H1 (cell line): ENCODE results near the gene TMSB10.

Experiments
- EZH2 ChIP-seq: fragments of 200-600 bp; sonication (generic); IDR thresholded peaks from 2 replicates; pipeline ENCODE4 v1.7.1; 2012; ENCODE audit warnings: low read depth, mild to moderate bottlenecking, moderate library complexity, low read length, inconsistent platforms; ENCODE audit not compliant: severe bottlenecking
- JUN ChIP-seq: IDR thresholded peaks from 2 replicates; pipeline ENCODE4 v1.6.1; 2011; ENCODE audit warnings: low read depth, mild to moderate bottlenecking, improper control_type of control experiment, low read length
- TF ChIP-seq, protein P1 (sequence below), 3 experiments: IDR thresholded peaks; 1 replicate in 2 of 3; 2 replicates in 1 of 3; pipeline versions ENCODE4 v1.5.1 to v1.6.1; 2011; ENCODE audit warnings: low read length in 3 of 3, mild to moderate bottlenecking in 3 of 3, inconsistent platforms in 2 of 3, low read depth in 1 of 3, moderate library complexity in 1 of 3; ENCODE audit not compliant: insufficient read depth in 1 of 3; ENCODE audit errors: control extremely low read depth in 1 of 3

DNA sequence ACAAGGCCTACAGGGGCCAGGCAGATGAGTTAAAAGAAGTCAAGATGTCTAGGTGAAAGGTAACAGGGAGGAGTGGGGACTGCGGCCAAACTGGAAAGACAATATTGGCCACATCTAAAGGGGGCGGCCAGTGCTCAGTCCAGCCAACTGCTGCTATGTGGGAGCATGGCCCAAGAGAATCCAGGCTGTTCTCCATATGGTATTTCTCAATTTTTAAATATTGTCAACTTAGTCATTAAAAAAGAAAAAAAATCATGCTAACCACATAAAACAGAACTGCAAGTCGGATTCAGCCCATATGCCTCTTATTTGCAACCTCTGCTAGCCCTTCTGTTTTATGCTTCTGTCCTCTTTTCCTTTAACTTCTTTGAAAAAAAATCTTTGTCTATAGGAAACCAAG lies 39.3 kb upstream of the TMSB10 start:
- TF ChIP-seq, protein P1, sequence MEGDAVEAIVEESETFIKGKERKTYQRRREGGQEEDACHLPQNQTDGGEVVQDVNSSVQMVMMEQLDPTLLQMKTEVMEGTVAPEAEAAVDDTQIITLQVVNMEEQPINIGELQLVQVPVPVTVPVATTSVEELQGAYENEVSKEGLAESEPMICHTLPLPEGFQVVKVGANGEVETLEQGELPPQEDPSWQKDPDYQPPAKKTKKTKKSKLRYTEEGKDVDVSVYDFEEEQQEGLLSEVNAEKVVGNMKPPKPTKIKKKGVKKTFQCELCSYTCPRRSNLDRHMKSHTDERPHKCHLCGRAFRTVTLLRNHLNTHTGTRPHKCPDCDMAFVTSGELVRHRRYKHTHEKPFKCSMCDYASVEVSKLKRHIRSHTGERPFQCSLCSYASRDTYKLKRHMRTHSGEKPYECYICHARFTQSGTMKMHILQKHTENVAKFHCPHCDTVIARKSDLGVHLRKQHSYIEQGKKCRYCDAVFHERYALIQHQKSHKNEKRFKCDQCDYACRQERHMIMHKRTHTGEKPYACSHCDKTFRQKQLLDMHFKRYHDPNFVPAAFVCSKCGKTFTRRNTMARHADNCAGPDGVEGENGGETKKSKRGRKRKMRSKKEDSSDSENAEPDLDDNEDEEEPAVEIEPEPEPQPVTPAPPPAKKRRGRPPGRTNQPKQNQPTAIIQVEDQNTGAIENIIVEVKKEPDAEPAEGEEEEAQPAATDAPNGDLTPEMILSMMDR (IDR thresholded peaks at IDR 0.05; ENCODE audit: control extremely low read depth in 1 of 3, insufficient read depth in 1 of 3, low read depth in 1 of 3, low read length in 3 of 3) = no peak
- TF ChIP-seq JUN (no peak), EZH2 (no peak)
